Bronchus fibroblast of lung (primary cell): ENCODE data around the gene SHISAL2B. TPM values are rescaled to one million over a fixed set of nuclear protein-coding genes. Genes with fewer than 3 reads are reported as not detected.

Experiments
- total RNA-seq: library from RNA; depleted of rRNA; stranded (reverse); fragments of >200 nt; gene quantifications from 2 replicates; pipeline ENCODE4 v1.2.3, GENCODE V29; 2015

SHISAL2B gene
- not detected in 2 replicates for total RNA-seq

GRCh38 chr5:64690417-64691151, at the start of gene SHISAL2B:
SHISAL2B (plus strand) TSS chr5:64690503; CDS start chr5:64690624, 121 bp downstream.

Other genes starting within 250 kb of the SHISAL2B start
- gene RGS7BP, start 184.5 kb upstream of the SHISAL2B start, total RNA-seq = not detected in 2 replicates
- 4.4 and 7.0 TPM in 2 replicates for gene SREK1IP1, start 78.2 kb downstream of the SHISAL2B start, total RNA-seq
- 10.3 TPM in 2 replicates for gene CWC27, start 78.4 kb downstream of the SHISAL2B start, total RNA-seq